Osteoblast (primary cell): Measurements from ENCODE around the gene NR3C2. TPM values are rescaled to one million over a fixed set of nuclear protein-coding genes. Genes with fewer than 3 reads are reported as not detected.

Experiments
- DNase-seq: peaks from one replicate; pipeline ENCODE4 v3.0.0; 2011; ENCODE audit warnings: low spot score, mixed read lengths; ENCODE audit not compliant: insufficient read length; ENCODE audit errors: missing footprints
- H2AFZ ChIP-seq: 2 replicates; pipeline ENCODE4 v1.6.0; 2011; ENCODE audit warnings: mild to moderate bottlenecking, low read length
- H3K27ac ChIP-seq: 2 replicates; pipeline ENCODE4 v1.5.1; 2011; ENCODE audit warnings: mild to moderate bottlenecking, low read depth, low read length, moderate library complexity
- H3K27me3 ChIP-seq: 2 replicates; pipeline ENCODE4 v1.6.0; 2012; ENCODE audit warnings: mild to moderate bottlenecking, control low read depth, inconsistent platforms, low read length, moderate library complexity; ENCODE audit not compliant: insufficient read depth
- H3K36me3 ChIP-seq: 2 replicates; pipeline ENCODE4 v1.5.1; 2011; ENCODE audit warnings: mild to moderate bottlenecking, low read length, control low read depth, moderate library complexity; ENCODE audit not compliant: insufficient read depth
- H3K4me1 ChIP-seq: 2 replicates; pipeline ENCODE4 v1.5.1; 2011; ENCODE audit warnings: mild to moderate bottlenecking, low read length, control low read depth, moderate library complexity; ENCODE audit not compliant: insufficient read depth
- H3K4me2 ChIP-seq: 2 replicates; pipeline ENCODE4 v1.6.0; 2011; ENCODE audit warnings: mild to moderate bottlenecking, low read length; ENCODE audit not compliant: insufficient read depth
- H3K4me3 ChIP-seq: fragments of 200-600 bp; sonication (generic); 3 replicates; pipeline ENCODE4 v1.5.1; 2012; ENCODE audit warnings: mild to moderate bottlenecking, low read length, inconsistent platforms; ENCODE audit not compliant: insufficient read depth
- H3K79me2 ChIP-seq: 2 replicates; pipeline ENCODE4 v1.6.0; 2012; ENCODE audit warnings: mild to moderate bottlenecking, low read length, control low read depth, inconsistent platforms; ENCODE audit not compliant: insufficient read depth
- H3K9me3 ChIP-seq: 2 replicates; pipeline ENCODE4 v1.5.1; 2011; ENCODE audit warnings: low read depth, low read length, control low read depth
- H4K20me1 ChIP-seq: 2 replicates; pipeline ENCODE4 v1.6.0; 2012; ENCODE audit warnings: mild to moderate bottlenecking, low read length, control low read depth; ENCODE audit not compliant: insufficient read depth
- CTCF ChIP-seq: IDR thresholded peaks from 2 replicates; pipeline ENCODE4 v1.5.1; 2011; ENCODE audit warnings: mild to moderate bottlenecking, low read depth, low read length, moderate library complexity; ENCODE audit errors: extremely low read depth
- total RNA-seq: library from RNA; depleted of rRNA; stranded (reverse); fragments of >200 nt; gene quantifications from 2 replicates; pipeline ENCODE4 v1.2.3, GENCODE V29; 2012

NR3C2 gene
- total RNA-seq, 1 donor: 0.72 TPM

- DNase-seq: no peak
- TF ChIP-seq CTCF: no peak
- Histone ChIP-seq H3K9me3 (no peaks in the 10 kb centered on the region), H3K4me2 (no peak overlapping the region), H3K79me2 (peaks cover 9% of the 10 kb centered on the region), H3K4me3 (no peak overlapping the region), H3K27ac (no peak overlapping the region), H3K27me3 (no peaks in the 10 kb centered on the region), H2AFZ (no peak overlapping the region), H3K36me3 (no peaks in the 10 kb centered on the region), H4K20me1 (peaks cover 6% of the 10 kb centered on the region), H3K4me1 (no peaks in the 10 kb centered on the region)
Measured at GRCh38 chr4:148041606-148042329, 400.4 kb downstream of the NR3C2 start.

- DNase-seq: no peak
- H2AFZ ChIP-seq: no peak overlapping the region
- no peak overlapping the region for H3K4me2 ChIP-seq
- H3K4me3 ChIP-seq: no peak overlapping the region
- no peaks in the 10 kb centered on the region for H3K9me3 ChIP-seq
- no peak overlapping the region for H3K27ac ChIP-seq
- peaks cover 8% of the 10 kb centered on the region for H4K20me1 ChIP-seq
- H3K27me3 ChIP-seq: no peaks in the 10 kb centered on the region
- H3K36me3 ChIP-seq: no peaks in the 10 kb centered on the region
- TF ChIP-seq CTCF: no peak
- peaks cover 10% of the 10 kb centered on the region for H3K79me2 ChIP-seq
- no peaks in the 10 kb centered on the region for H3K4me1 ChIP-seq
Measured at GRCh38 chr4:148034813-148035212, 407.4 kb downstream of the NR3C2 start.

GRCh38 chr4:148030193-148030873 is 411.9 kb downstream of the NR3C2 start:
- Histone ChIP-seq H3K4me1 (peaks cover 12% of the 10 kb centered on the region), H3K4me2 (no peak overlapping the region), H4K20me1 (peaks cover 8% of the 10 kb centered on the region), H2AFZ (no peak overlapping the region), H3K27me3 (no peaks in the 10 kb centered on the region), H3K9me3 (no peaks in the 10 kb centered on the region), H3K4me3 (no peak overlapping the region), H3K36me3 (no peaks in the 10 kb centered on the region), H3K79me2 (peaks cover 6% of the 10 kb centered on the region), H3K27ac (no peak overlapping the region)
- no peak for DNase-seq
- TF ChIP-seq CTCF: no peak

GRCh38 chr4:148029781-148030180 is 412.4 kb downstream of the NR3C2 start:
- H3K4me3 ChIP-seq: no peak overlapping the region
- DNase-seq: no peak
- H3K79me2 ChIP-seq: peaks cover 6% of the 10 kb centered on the region
- H3K27ac ChIP-seq: no peak overlapping the region
- H3K27me3 ChIP-seq: no peaks in the 10 kb centered on the region
- no peak for TF ChIP-seq CTCF
- H3K36me3 ChIP-seq: no peaks in the 10 kb centered on the region
- no peaks in the 10 kb centered on the region for H3K9me3 ChIP-seq
- peaks cover 8% of the 10 kb centered on the region for H4K20me1 ChIP-seq
- no peak overlapping the region for H2AFZ ChIP-seq
- no peak overlapping the region for H3K4me2 ChIP-seq
- peaks cover 12% of the 10 kb centered on the region for H3K4me1 ChIP-seq
